SK-N-SH (cell line): ENCODE data around the gene TMEM88. TPM values are rescaled to one million over a fixed set of nuclear protein-coding genes. Genes with fewer than 3 reads are reported as not detected.

Source experiments
- CTCF ChIA-PET: fragments of 300-600, 350-600 bp; formaldehyde crosslinking; extraction: SDS; loops from one replicate; lab custom pipeline; 2021; lab: Yijun Ruan, JAX
- POLR2A ChIA-PET: fragments of 350-600 bp; sonication (Branson Sonifier 250); formaldehyde crosslinking; extraction: SDS; loops from one replicate; lab custom pipeline; 2020; ENCODE audit warnings: antibody characterized with exemption, inconsistent platforms; lab: Yijun Ruan, JAX
- DNase-seq: peaks from one replicate; pipeline ENCODE4 v3.0.0; 2012
- H2AFZ ChIP-seq: fragments of 200-600 bp; sonication (generic); 2 replicates; pipeline ENCODE4 v1.8.1; 2016; ENCODE audit warnings: antibody characterized with exemption, mild to moderate bottlenecking, low read depth
- H3F3A ChIP-seq: fragments of 200-600 bp; sonication (generic); replicated peaks from 2 replicates; pipeline ENCODE3; 2016; ENCODE audit warnings: antibody characterized with exemption, mild to moderate bottlenecking; ENCODE audit not compliant: insufficient read depth
- H3K27ac ChIP-seq, 2 experiments: fragments of 200-500 bp in 1 of 2; fragments of 200-600 bp in 1 of 2; sonication (Bioruptor generic) in 1 of 2; sonication (generic), shearing (Covaris generic) in 1 of 2; 2 replicates each; pipeline versions ENCODE4 v1.5.1 to v1.6.1; 2014 to 2016; ENCODE audit warnings: low read depth in 2 of 2, inconsistent platforms in 1 of 2, low read length in 1 of 2, mild to moderate bottlenecking in 1 of 2, mixed read lengths in 1 of 2
- H3K27me3 ChIP-seq: fragments of 200-600 bp; sonication (generic), shearing (Covaris generic); 2 replicates; pipeline ENCODE4 v1.6.1; 2016; ENCODE audit warnings: mixed run types; ENCODE audit not compliant: insufficient read depth
- H3K36me3 ChIP-seq, 2 experiments: fragments of 200-500 bp in 1 of 2; fragments of 200-600 bp in 1 of 2; sonication (Bioruptor generic) in 1 of 2; sonication (generic) in 1 of 2; replicated peaks in 1 of 2; 2 replicates each; pipeline versions ENCODE3 to v1.5.1; 2014 to 2016; ENCODE audit warnings: low read length in 1 of 2, mild to moderate bottlenecking in 1 of 2; ENCODE audit not compliant: insufficient read depth in 2 of 2, control insufficient read depth in 1 of 2
- H3K4me1 ChIP-seq, 2 experiments: fragments of 200-500 bp in 1 of 2; fragments of 200-600 bp in 1 of 2; sonication (Bioruptor generic) in 1 of 2; sonication (generic), shearing (Covaris generic) in 1 of 2; 2 replicates each; pipeline versions ENCODE4 v1.5.1 to v1.6.1; 2014 to 2016; ENCODE audit warnings: low read depth in 1 of 2, low read length in 1 of 2, mixed run types in 1 of 2; ENCODE audit not compliant: insufficient read depth in 2 of 2, control insufficient read depth in 1 of 2
- H3K4me2 ChIP-seq: fragments of 200-600 bp; sonication (generic), shearing (Covaris generic); 2 replicates; pipeline ENCODE4 v1.6.1; 2017; ENCODE audit warnings: mixed run types
- H3K4me3 ChIP-seq, 2 experiments: fragments of 200-500 bp in 1 of 2; fragments of 200-600 bp in 1 of 2; sonication (Bioruptor generic) in 1 of 2; sonication (generic), shearing (Covaris generic) in 1 of 2; 2 replicates each; pipeline versions ENCODE4 v1.5.1 to v1.8.1; 2014 to 2016; ENCODE audit warnings: low read depth in 2 of 2, inconsistent platforms in 1 of 2, low read length in 1 of 2, mild to moderate bottlenecking in 1 of 2, mixed read lengths in 1 of 2, moderate library complexity in 1 of 2
- H3K79me2 ChIP-seq: fragments of 200-600 bp; sonication (generic); 2 replicates; pipeline ENCODE4 v1.8.1; 2017; ENCODE audit warnings: mild to moderate bottlenecking; ENCODE audit not compliant: insufficient read depth
- H3K9ac ChIP-seq: fragments of 200-600 bp; sonication (generic); 2 replicates; pipeline ENCODE4 v1.6.1; 2017; ENCODE audit warnings: mixed run types
- H3K9me2 ChIP-seq: fragments of 200-600 bp; sonication (generic); 2 replicates; pipeline ENCODE4 v1.6.1; 2017; ENCODE audit warnings: mixed run types
- H3K9me3 ChIP-seq: fragments of 200-600 bp; sonication (generic); 2 replicates; pipeline ENCODE4 v1.6.1; 2017; ENCODE audit warnings: mixed run types, mild to moderate bottlenecking, moderate library complexity
- H4K20me1 ChIP-seq: fragments of 200-600 bp; sonication (generic); 2 replicates; pipeline ENCODE4 v1.6.1; 2017; ENCODE audit warnings: mild to moderate bottlenecking, mixed run types; ENCODE audit not compliant: insufficient read depth
- CHD2 ChIP-seq: fragments of 150-350 bp; IDR thresholded peaks from 2 replicates; pipeline ENCODE4 v1.6.1; 2018; ENCODE audit warnings: low read length; ENCODE audit not compliant: partially characterized antibody
- CTCF ChIP-seq: fragments of 200-600 bp; sonication (generic); IDR thresholded peaks from 2 replicates; pipeline ENCODE4 v1.6.1; 2017; ENCODE audit warnings: antibody characterized with exemption, mild to moderate bottlenecking, moderate library complexity
- ELF1 ChIP-seq: IDR thresholded peaks from 2 replicates; pipeline ENCODE4 v1.4.0; 2012
- IRF3 ChIP-seq: fragments of 150-350 bp; IDR thresholded peaks from 2 replicates; pipeline ENCODE4 v1.6.1; 2016; ENCODE audit warnings: mild to moderate bottlenecking, low read depth, low read length
- MAX ChIP-seq: IDR thresholded peaks from 2 replicates; pipeline ENCODE4 v1.4.0; 2012; ENCODE audit warnings: low read depth
- RAD21 ChIP-seq: IDR thresholded peaks from 2 replicates; pipeline ENCODE4 v1.6.1; 2012; ENCODE audit warnings: mild to moderate bottlenecking, low read length
- REST ChIP-seq: IDR thresholded peaks from 2 replicates; pipeline ENCODE4 v1.6.1; 2012; ENCODE audit warnings: mild to moderate bottlenecking, low read depth, low read length, moderate library complexity
- RXRA ChIP-seq: IDR thresholded peaks from 2 replicates; pipeline ENCODE4 v1.4.0; 2012; ENCODE audit warnings: low read depth, mild to moderate bottlenecking, borderline replicate concordance
- SIN3A ChIP-seq: IDR thresholded peaks from 2 replicates; pipeline ENCODE4 v1.6.1; 2012; ENCODE audit warnings: low read depth, mild to moderate bottlenecking, low read length, moderate library complexity, borderline replicate concordance
- USF1 ChIP-seq: IDR thresholded peaks from 2 replicates; pipeline ENCODE4 v1.4.0; 2012; ENCODE audit warnings: low read depth, borderline replicate concordance
- ZBTB33 ChIP-seq: IDR thresholded peaks from 2 replicates; pipeline ENCODE4 v1.4.0; 2012; ENCODE audit warnings: low read depth, borderline replicate concordance
- WGBS: methylation state at CpG from one replicate; pipeline ENCODE4 v1.1.6; 2017; ENCODE audit warnings: low lambda C conversion rate; 5-methylcytosine and 5-hydroxymethylcytosine counted together
- polyA plus RNA-seq, 3 experiments: library from polyadenylated mRNA; depleted of rRNA; stranded (reverse); fragments of >200 nt; gene quantifications; 2 replicates each; pipeline ENCODE4 v1.2.3, GENCODE V29; 2012

Gene TMEM88
- polyA plus RNA-seq, 1 of the 3 experiments (the other 2 are of a cell fraction), result 1.2 TPM

GRCh38 chr17:7894226-7894625, 39.4 kb downstream of the TMEM88 start:
- TF ChIP-seq RAD21 (no peak), IRF3 (no peak), MAX (no peak), ELF1 (no peak), CTCF (no peak), CHD2 (no peak), ZBTB33 (no peak), USF1 (no peak), RXRA (no peak)
- H3K9ac ChIP-seq, result no peak overlapping the region
- H4K20me1 ChIP-seq, result peaks cover 3% of the 10 kb centered on the region; the same call in 1 of the 2 replicates
- no peak overlapping the region for H2AFZ ChIP-seq
- WGBS, result 90% methylated on average over 9 of the region's 9 CpGs
- H3K9me3 ChIP-seq, result no peaks in the 10 kb centered on the region
- peaks cover 7 to 9% of the 10 kb centered on the region in 2 experiments; a peak in 3 of 4 replicates for H3K4me1 ChIP-seq
- H3K27ac ChIP-seq, result no peak overlapping the region
- H3K4me3 ChIP-seq, result no peak overlapping the region
- H3K9me2 ChIP-seq, result no peaks in the 10 kb centered on the region
- H3K79me2 ChIP-seq, result peaks cover 13% of the 10 kb centered on the region
- peaks cover 64 to 81% of the 10 kb centered on the region in 2 experiments for H3K36me3 ChIP-seq
- ChIA-PET CTCF (interaction anchor here (3.5 to 9.4 kb wide), 2 partner anchors 31 to 32 kb away, joined by 13 to 143 read pairs; no protein-coding TSS in a partner anchor), POLR2A (no interaction called here)
- H3F3A ChIP-seq, result no peaks in the 10 kb centered on the region
- no peaks in the 10 kb centered on the region for H3K27me3 ChIP-seq
- no peak for DNase-seq
- no peak overlapping the region for H3K4me2 ChIP-seq

GRCh38 chr17:7894866-7895265, 40.0 kb downstream of the TMEM88 start:
- Histone ChIP-seq H4K20me1 (no peaks in the 10 kb centered on the region; the same call in 1 of the 2 replicates), H3K27ac (no peak overlapping the region), H3K9me3 (no peaks in the 10 kb centered on the region), H3K9ac (no peak overlapping the region), H3K4me3 (no peak overlapping the region), H3K4me2 (no peak overlapping the region), H3K79me2 (peaks cover 6% of the 10 kb centered on the region), H3K4me1 (peaks cover under 1 to 3% of the 10 kb centered on the region in 2 experiments; a peak in 3 of 4 replicates), H3K9me2 (no peaks in the 10 kb centered on the region), H3K36me3 (peaks cover 71 to 86% of the 10 kb centered on the region in 2 experiments), H2AFZ (no peak overlapping the region), H3K27me3 (no peaks in the 10 kb centered on the region), H3F3A (no peaks in the 10 kb centered on the region)
- WGBS, result 93% methylated on average over 8 of the region's 8 CpGs
- ChIA-PET CTCF (interaction anchor here (0.8 to 9.4 kb wide), 2 partner anchors 12 to 32 kb away, joined by 3 to 143 read pairs; no protein-coding TSS in a partner anchor), POLR2A (no interaction called here)
- no peak for TF ChIP-seq MAX
- no peak for TF ChIP-seq SIN3A
- TF ChIP-seq IRF3, result no peak
- no peak for TF ChIP-seq REST
- TF ChIP-seq RAD21, result no peak
- DNase-seq, result no peak
